ENCODE data around the gene HMGCS1.

HMGCS1 gene

GRCh38 chr5:43296835-43297234 is 16.4 kb downstream of the HMGCS1 start:
- peaks cover 49% of the 10 kb centered on the region for H3K36me3 ChIP-seq (replicated peaks)
- H3K27ac ChIP-seq: no peak overlapping the region
- no peak for TF ChIP-seq CTCF (IDR thresholded peaks at IDR 0.05; ENCODE audit: low read depth, low read length, missing control alignments)
- H3K4me3 ChIP-seq (ENCODE audit: low read depth, low read length): no peak overlapping the region
- in situ Hi-C loops (cut with HindIII; ENCODE audit: low pct_ligation_motif_present, low sequenced_read_pairs): no loop called here
- H3K27me3 ChIP-seq (replicated peaks): no peaks in the 10 kb centered on the region
- DNase-seq: no peak

GRCh38 chr5:43295202-43295601 is 18.0 kb downstream of the HMGCS1 start:
- DNase-seq: no peak
- H3K36me3 ChIP-seq (replicated peaks): peaks cover 55% of the 10 kb centered on the region
- H3K27ac ChIP-seq: no peak overlapping the region
- no peak overlapping the region for H3K4me3 ChIP-seq (ENCODE audit: low read depth, low read length)
- TF ChIP-seq CTCF (IDR thresholded peaks at IDR 0.05; ENCODE audit: low read depth, low read length, missing control alignments): no peak
- in situ Hi-C loops (cut with HindIII; ENCODE audit: low pct_ligation_motif_present, low sequenced_read_pairs): no loop called here
- no peaks in the 10 kb centered on the region for H3K27me3 ChIP-seq (replicated peaks)

GRCh38 chr5:43294226-43294625 is 19.0 kb downstream of the HMGCS1 start:
- Histone ChIP-seq H3K36me3 (replicated peaks) (peaks cover 57% of the 10 kb centered on the region), H3K4me3 (ENCODE audit: low read depth, low read length) (no peak overlapping the region), H3K27me3 (replicated peaks) (no peaks in the 10 kb centered on the region), H3K27ac (peak overlapping the region; percentile 66)
- in situ Hi-C loops (cut with HindIII; ENCODE audit: low pct_ligation_motif_present, low sequenced_read_pairs): no loop called here
- TF ChIP-seq CTCF (IDR thresholded peaks at IDR 0.05; ENCODE audit: low read depth, low read length, missing control alignments): no peak
- peak; percentile 36 for DNase-seq

GRCh38 chr5:43290726-43291125 is 22.5 kb downstream of the HMGCS1 start:
- Histone ChIP-seq H3K27ac (no peak overlapping the region), H3K27me3 (replicated peaks) (no peaks in the 10 kb centered on the region), H3K36me3 (replicated peaks) (peaks cover 40% of the 10 kb centered on the region), H3K4me3 (ENCODE audit: low read depth, low read length) (no peak overlapping the region)
- in situ Hi-C loops (cut with HindIII; ENCODE audit: low pct_ligation_motif_present, low sequenced_read_pairs): no loop called here
- TF ChIP-seq CTCF (IDR thresholded peaks at IDR 0.05; ENCODE audit: low read depth, low read length, missing control alignments): no peak
- DNase-seq: no peak

GRCh38 chr5:43288269-43288831 is 24.9 kb downstream of the HMGCS1 start:
- no peak for DNase-seq
- Histone ChIP-seq H3K27ac (peak overlapping the region; percentile 13), H3K4me3 (ENCODE audit: low read depth, low read length) (no peak overlapping the region), H3K27me3 (replicated peaks) (no peaks in the 10 kb centered on the region), H3K36me3 (replicated peaks) (peaks cover 25% of the 10 kb centered on the region)
- in situ Hi-C loops (cut with HindIII; ENCODE audit: low pct_ligation_motif_present, low sequenced_read_pairs): no loop called here
- TF ChIP-seq CTCF (IDR thresholded peaks at IDR 0.05; ENCODE audit: low read depth, low read length, missing control alignments): no peak

- in situ Hi-C loops (cut with HindIII; ENCODE audit: low pct_ligation_motif_present, low sequenced_read_pairs): no loop called here
- TF ChIP-seq CTCF (IDR thresholded peaks at IDR 0.05; ENCODE audit: low read depth, low read length, missing control alignments): no peak
- Histone ChIP-seq H3K27ac (no peak overlapping the region), H3K27me3 (replicated peaks) (no peaks in the 10 kb centered on the region), H3K36me3 (replicated peaks) (peaks cover 22% of the 10 kb centered on the region), H3K4me3 (ENCODE audit: low read depth, low read length) (no peak overlapping the region)
- no peak for DNase-seq
Observed at GRCh38 chr5:43287493-43287892, 25.7 kb downstream of the HMGCS1 start.

All from brain microvascular endothelial cell (primary cell).